ENCODE results near the gene NCKAP5.

NCKAP5 gene

GRCh38 chr2:133365117-133365516, 203.1 kb downstream of the NCKAP5 start:
- Histone ChIP-seq H3K79me2 (ENCODE audit: insufficient read depth, low read length) (no peaks in the 10 kb centered on the region), H3K27me3 (ENCODE audit: insufficient read depth, low read length) (no peaks in the 10 kb centered on the region), H3K4me3 (ENCODE audit: low read depth, low read length, poor library complexity, severe bottlenecking) (no peak overlapping the region), H4K20me1 (ENCODE audit: insufficient read depth, low read length) (no peaks in the 10 kb centered on the region), H3K4me2 (ENCODE audit: low read length) (no peak overlapping the region), H3F3A (ENCODE audit: insufficient read depth, low read length) (no peaks in the 10 kb centered on the region), H3K9ac (ENCODE audit: low read length) (no peak overlapping the region), H2AFZ (ENCODE audit: low read length) (no peak overlapping the region), H3K9me3 (ENCODE audit: low read length) (no peaks in the 10 kb centered on the region), H3K36me3 (ENCODE audit: insufficient read depth, low read length) (no peaks in the 10 kb centered on the region), H3K9me2 (ENCODE audit: low read depth, low read length) (no peaks in the 10 kb centered on the region), H3K27ac (ENCODE audit: low read depth, low read length, poor library complexity, severe bottlenecking) (no peak overlapping the region), H3K4me1 (ENCODE audit: insufficient read depth, low read length, severe bottlenecking) (no peaks in the 10 kb centered on the region)
- TF ChIP-seq EZH2 (IDR thresholded peaks at IDR 0.05; ENCODE audit: borderline replicate concordance, low read length), result no peak
- TF ChIP-seq CTCF (IDR thresholded peaks at IDR 0.05; ENCODE audit: low read length), result no peak

GRCh38 chr2:133364636-133365035, 203.6 kb downstream of the NCKAP5 start:
- Histone ChIP-seq H3K9me3 (ENCODE audit: low read length) (no peaks in the 10 kb centered on the region), H3K27me3 (ENCODE audit: insufficient read depth, low read length) (no peaks in the 10 kb centered on the region), H3K4me3 (ENCODE audit: low read depth, low read length, poor library complexity, severe bottlenecking) (no peak overlapping the region), H3K9ac (ENCODE audit: low read length) (no peak overlapping the region), H3K79me2 (ENCODE audit: insufficient read depth, low read length) (no peaks in the 10 kb centered on the region), H2AFZ (ENCODE audit: low read length) (no peak overlapping the region), H3K36me3 (ENCODE audit: insufficient read depth, low read length) (no peaks in the 10 kb centered on the region), H3F3A (ENCODE audit: insufficient read depth, low read length) (no peaks in the 10 kb centered on the region), H4K20me1 (ENCODE audit: insufficient read depth, low read length) (no peaks in the 10 kb centered on the region), H3K4me1 (ENCODE audit: insufficient read depth, low read length, severe bottlenecking) (no peaks in the 10 kb centered on the region), H3K9me2 (ENCODE audit: low read depth, low read length) (no peaks in the 10 kb centered on the region), H3K27ac (ENCODE audit: low read depth, low read length, poor library complexity, severe bottlenecking) (no peak overlapping the region), H3K4me2 (ENCODE audit: low read length) (no peak overlapping the region)
- no peak for TF ChIP-seq CTCF (IDR thresholded peaks at IDR 0.05; ENCODE audit: low read length)
- no peak for TF ChIP-seq EZH2 (IDR thresholded peaks at IDR 0.05; ENCODE audit: borderline replicate concordance, low read length)

GRCh38 chr2:133363884-133364283, 204.4 kb downstream of the NCKAP5 start:
- Histone ChIP-seq H3K9ac (ENCODE audit: low read length) (no peak overlapping the region), H4K20me1 (ENCODE audit: insufficient read depth, low read length) (no peaks in the 10 kb centered on the region), H3F3A (ENCODE audit: insufficient read depth, low read length) (no peaks in the 10 kb centered on the region), H2AFZ (ENCODE audit: low read length) (no peak overlapping the region), H3K4me3 (ENCODE audit: low read depth, low read length, poor library complexity, severe bottlenecking) (no peak overlapping the region), H3K79me2 (ENCODE audit: insufficient read depth, low read length) (no peaks in the 10 kb centered on the region), H3K27me3 (ENCODE audit: insufficient read depth, low read length) (no peaks in the 10 kb centered on the region), H3K27ac (ENCODE audit: low read depth, low read length, poor library complexity, severe bottlenecking) (no peak overlapping the region), H3K4me2 (ENCODE audit: low read length) (no peak overlapping the region), H3K36me3 (ENCODE audit: insufficient read depth, low read length) (no peaks in the 10 kb centered on the region), H3K4me1 (ENCODE audit: insufficient read depth, low read length, severe bottlenecking) (no peaks in the 10 kb centered on the region), H3K9me2 (ENCODE audit: low read depth, low read length) (no peaks in the 10 kb centered on the region), H3K9me3 (ENCODE audit: low read length) (no peaks in the 10 kb centered on the region)
- TF ChIP-seq EZH2 (IDR thresholded peaks at IDR 0.05; ENCODE audit: borderline replicate concordance, low read length) (no peak), CTCF (IDR thresholded peaks at IDR 0.05; ENCODE audit: low read length) (no peak)
